ENCODE data around the gene NT5C3B. TPM values are rescaled to one million over a fixed set of nuclear protein-coding genes. Genes with fewer than 3 reads are reported as not detected.

NT5C3B gene
- total RNA-seq, 1 experiment from 2014 or later, result 78.8 TPM

GRCh38 chr17:41869426-41869825 lies 33.4 kb upstream of the NT5C3B start:
- Histone ChIP-seq H3K9me3 (ENCODE audit: low read length) (no peaks in the 10 kb centered on the region), H2AFZ (ENCODE audit: low read length) (no peak overlapping the region), H3K27ac (ENCODE audit: low read length) (no peak overlapping the region), H3K4me3 (ENCODE audit: low read length) (no peak overlapping the region), H3K9me2 (replicated peaks; ENCODE audit: low read length) (no peaks in the 10 kb centered on the region), H4K20me1 (ENCODE audit: low read length) (peaks cover 1% of the 10 kb centered on the region; the same call in 1 of the 2 replicates), H3K9ac (ENCODE audit: low read length) (no peak overlapping the region), H3K27me3 (ENCODE audit: low read length) (no peaks in the 10 kb centered on the region), H3K36me3 (ENCODE audit: low read depth, low read length) (peaks cover 6% of the 10 kb centered on the region; the same call in 1 of the 2 replicates), H3K4me2 (ENCODE audit: low read length) (no peak overlapping the region), H3F3A (ENCODE audit: low read length, unreplicated experiment) (no peaks in the 10 kb centered on the region), H3K4me1 (ENCODE audit: insufficient read depth, low read length) (no peaks in the 10 kb centered on the region), H3K79me2 (ENCODE audit: low read length) (peaks cover 7% of the 10 kb centered on the region)
- ChIA-PET POLR2A (ENCODE audit: unreplicated experiment) (no interaction called here), CTCF (no interaction called here)
- TF ChIP-seq EZH2phosphoT487 (IDR thresholded peaks at IDR 0.05; ENCODE audit: borderline replicate concordance, low read length) (no peak), EZH2 (IDR thresholded peaks at IDR 0.05; ENCODE audit: low read length, unreplicated experiment) (no peak), CTCF (conservative IDR thresholded peaks at IDR 0.05; ENCODE audit: low read depth, low read length) (no peak)
- no TSS peak for BruUV-seq (replicated peaks)
- no peak for DNase-seq
- ATAC-seq, result no peak
- intact Hi-C loops (cut with micrococcal nuclease), result loop anchor here (5.0 kb wide), 1 partner anchor 132 kb away; no protein-coding TSS in a partner anchor

- Histone ChIP-seq H3K9me3 (ENCODE audit: low read length) (no peaks in the 10 kb centered on the region), H3K9me2 (replicated peaks; ENCODE audit: low read length) (no peaks in the 10 kb centered on the region), H2AFZ (ENCODE audit: low read length) (no peak overlapping the region), H4K20me1 (ENCODE audit: low read length) (peaks cover 10% of the 10 kb centered on the region; the same call in 1 of the 2 replicates), H3K4me2 (ENCODE audit: low read length) (no peak overlapping the region), H3K9ac (ENCODE audit: low read length) (no peak overlapping the region), H3K36me3 (ENCODE audit: low read depth, low read length) (peaks cover 6% of the 10 kb centered on the region; the same call in 1 of the 2 replicates), H3K4me3 (ENCODE audit: low read length) (no peak overlapping the region), H3K27ac (ENCODE audit: low read length) (no peak overlapping the region), H3K27me3 (ENCODE audit: low read length) (no peaks in the 10 kb centered on the region), H3K4me1 (ENCODE audit: insufficient read depth, low read length) (0 out of 2 replicates have a peak, but pooled peaks cover 1% of the 10 kb centered on the region), H3F3A (ENCODE audit: low read length, unreplicated experiment) (no peaks in the 10 kb centered on the region), H3K79me2 (ENCODE audit: low read length) (peaks cover 16% of the 10 kb centered on the region)
- ChIA-PET POLR2A (ENCODE audit: unreplicated experiment) (interaction anchor here (0.7 kb wide), 1 partner anchor 38 kb away, joined by 9 read pairs; no protein-coding TSS in a partner anchor), CTCF (no interaction called here)
- ATAC-seq, result no peak
- intact Hi-C loops (cut with micrococcal nuclease), result loop anchor here (5.0 kb wide), 1 partner anchor 131 kb away; no protein-coding TSS in a partner anchor
- DNase-seq, result no peak
- no TSS peak for BruUV-seq (replicated peaks)
- TF ChIP-seq EZH2phosphoT487 (IDR thresholded peaks at IDR 0.05; ENCODE audit: borderline replicate concordance, low read length) (no peak), EZH2 (IDR thresholded peaks at IDR 0.05; ENCODE audit: low read length, unreplicated experiment) (no peak), CTCF (conservative IDR thresholded peaks at IDR 0.05; ENCODE audit: low read depth, low read length) (no peak)
These were observed 32.5 kb upstream of the NT5C3B start for GRCh38 chr17:41868568-41868967.

GRCh38 chr17:41865596-41865893 lies 29.5 kb upstream of the NT5C3B start:
- no peaks in the 10 kb centered on the region for H3K9me2 ChIP-seq (replicated peaks; ENCODE audit: low read length)
- H3K79me2 ChIP-seq (ENCODE audit: low read length), result peaks cover 43% of the 10 kb centered on the region
- no peak for DNase-seq
- no TSS peak for BruUV-seq (replicated peaks)
- peak overlapping the region; percentile 84 for H2AFZ ChIP-seq (ENCODE audit: low read length)
- H3K9me3 ChIP-seq (ENCODE audit: low read length), result no peaks in the 10 kb centered on the region
- peaks cover 4% of the 10 kb centered on the region; the same call in 1 of the 2 replicates for H3K36me3 ChIP-seq (ENCODE audit: low read depth, low read length)
- peak overlapping the region; percentile 92; the same call in 1 of the 2 replicates for H3K9ac ChIP-seq (ENCODE audit: low read length)
- peak; percentile 14; the same call in 1 of the 2 replicates for ATAC-seq
- H3K4me1 ChIP-seq (ENCODE audit: insufficient read depth, low read length), result 0 out of 2 replicates have a peak, but pooled peaks cover 6% of the 10 kb centered on the region
- intact Hi-C loops (cut with micrococcal nuclease), result loop anchor here (5.0 kb wide), 1 partner anchor 128 kb away; no protein-coding TSS in a partner anchor
- peak overlapping the region; percentile 84 for H3K4me3 ChIP-seq (ENCODE audit: low read length)
- peaks cover 17% of the 10 kb centered on the region; the same call in 1 of the 2 replicates for H4K20me1 ChIP-seq (ENCODE audit: low read length)
- TF ChIP-seq EZH2 (IDR thresholded peaks at IDR 0.05; ENCODE audit: low read length, unreplicated experiment) (no peak), CTCF (conservative IDR thresholded peaks at IDR 0.05; ENCODE audit: low read depth, low read length) (no peak), EZH2phosphoT487 (IDR thresholded peaks at IDR 0.05; ENCODE audit: borderline replicate concordance, low read length) (no peak)
- POLR2A ChIA-PET (ENCODE audit: unreplicated experiment), result interaction anchor here (0.6 to 1.0 kb wide), 3 partner anchors 45 to 177 kb away, joined by 3 read pairs; partner anchors contain the start of gene DNAJC7
- CTCF ChIA-PET, result no interaction called here
- H3K4me2 ChIP-seq (ENCODE audit: low read length), result peak overlapping the region; percentile 83
- H3F3A ChIP-seq (ENCODE audit: low read length, unreplicated experiment), result no peaks in the 10 kb centered on the region
- no peak overlapping the region for H3K27ac ChIP-seq (ENCODE audit: low read length)
- no peaks in the 10 kb centered on the region for H3K27me3 ChIP-seq (ENCODE audit: low read length)
